Hepatocyte (in vitro differentiated cells): ENCODE results near the gene C6orf15.

ENCODE experiments used
- CTCF ChIP-seq: fragments of 200-600 bp; sonication (generic); IDR thresholded peaks from 2 replicates; pipeline ENCODE4 v1.5.1; 2016; ENCODE audit warnings: antibody characterized with exemption, mild to moderate bottlenecking; ENCODE audit not compliant: poor library complexity
- EZH2 ChIP-seq: fragments of 200-600 bp; sonication (generic); IDR thresholded peaks from 2 replicates; pipeline ENCODE4 v1.6.1; 2016; ENCODE audit warnings: antibody characterized with exemption, mild to moderate bottlenecking, borderline replicate concordance

GRCh38 chr6:31122791-31123706, 10.7 kb upstream of the C6orf15 start:
- TF ChIP-seq CTCF (no peak), EZH2 (no peak)
